ENCODE results near the gene IL17B. TPM values are rescaled to one million over a fixed set of nuclear protein-coding genes. Genes with fewer than 3 reads are reported as not detected.

The IL17B gene
- total RNA-seq, 1 experiment from 2014 or later, result not detected

GRCh38 chr5:149362541-149362940 lies 16.6 kb downstream of the IL17B start (continued):
- TF ChIP-seq ZNF532 (CRISPR knock-in tag; IDR thresholded peaks at IDR 0.05; ENCODE audit: borderline replicate concordance) (no peak), FOXP4 (CRISPR knock-in tag; IDR thresholded peaks at IDR 0.05) (no peak), OVOL2 (CRISPR knock-in tag; IDR thresholded peaks at IDR 0.05; ENCODE audit: borderline replicate concordance) (no peak), ZNF219 (CRISPR knock-in tag; IDR thresholded peaks at IDR 0.05; ENCODE audit: borderline replicate concordance) (no peak), SMAD4 (CRISPR knock-in tag; IDR thresholded peaks at IDR 0.05) (no peak), TCF7 (CRISPR knock-in tag; IDR thresholded peaks at IDR 0.05; ENCODE audit: low read depth) (no peak), FOXP1 (CRISPR knock-in tag; IDR thresholded peaks at IDR 0.05; ENCODE audit: borderline replicate concordance) (no peak)
- TF ChIP-seq, protein P1, sequence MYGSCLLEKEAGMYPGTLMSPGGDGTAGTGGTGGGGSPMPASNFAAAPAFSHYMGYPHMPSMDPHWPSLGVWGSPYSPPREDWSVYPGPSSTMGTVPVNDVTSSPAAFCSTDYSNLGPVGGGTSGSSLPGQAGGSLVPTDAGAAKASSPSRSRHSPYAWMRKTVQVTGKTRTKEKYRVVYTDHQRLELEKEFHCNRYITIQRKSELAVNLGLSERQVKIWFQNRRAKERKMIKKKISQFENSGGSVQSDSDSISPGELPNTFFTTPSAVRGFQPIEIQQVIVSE (CRISPR knock-in tag; IDR thresholded peaks at IDR 0.05; ENCODE audit: borderline replicate concordance), result no peak

DNA sequence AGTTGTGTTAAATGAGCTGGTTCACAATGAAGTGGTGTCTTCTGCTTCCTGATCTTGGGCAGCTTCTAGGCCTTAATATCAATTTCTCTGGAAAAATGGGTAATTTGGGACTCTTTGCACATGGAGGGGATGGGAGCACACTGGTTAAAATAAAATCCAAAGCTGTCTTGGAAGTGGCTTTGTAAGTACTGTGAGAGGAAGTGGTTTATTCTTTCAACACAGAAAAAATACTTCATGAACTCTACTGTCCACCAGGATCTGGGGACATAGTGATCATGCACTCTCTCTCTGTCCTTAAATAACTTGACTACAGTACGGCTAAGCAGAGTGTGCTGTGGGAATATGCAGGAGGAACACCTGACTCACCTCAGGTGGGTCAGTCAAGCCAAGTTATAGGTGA lies 18.8 kb downstream of the IL17B start:
- POLR2A ChIA-PET, result no interaction called here
- Mint-ChIP-seq H3K27me3 (ENCODE audit: low read depth) (peaks cover 3% of the 10 kb centered on the region; the same call in 1 of the 2 replicates), H3K4me1 (peaks cover 16% of the 10 kb centered on the region), H3K4me3 (no peak overlapping the region), H3K27ac (no peak overlapping the region), H3K9me3 (no peaks in the 10 kb centered on the region), H3K36me3 (peaks cover under 1% of the 10 kb centered on the region; the same call in 1 of the 2 replicates)
- DNase-seq (ENCODE audit: low spot score), result no peak
- ATAC-seq, result no peak
- TF ChIP-seq SOX15 (CRISPR knock-in tag; IDR thresholded peaks at IDR 0.05) (no peak), GRHL2 (CRISPR knock-in tag; IDR thresholded peaks at IDR 0.05; ENCODE audit: insufficient replicate concordance, severe bottlenecking) (no peak), ZNF138 (CRISPR knock-in tag; conservative IDR thresholded peaks at IDR 0.05) (no peak), USF1 (CRISPR knock-in tag; IDR thresholded peaks at IDR 0.05) (no peak), FOXJ3 (CRISPR knock-in tag; IDR thresholded peaks at IDR 0.05; ENCODE audit: borderline replicate concordance) (no peak), USF2 (CRISPR knock-in tag; IDR thresholded peaks at IDR 0.05) (no peak), ZNF512 (CRISPR knock-in tag; IDR thresholded peaks at IDR 0.05; ENCODE audit: borderline replicate concordance) (no peak), FOXP4 (CRISPR knock-in tag; IDR thresholded peaks at IDR 0.05) (no peak)
- CTCF ChIA-PET, result interaction anchor here (1.3 to 1.4 kb wide), 3 partner anchors 12 to 259 kb away, joined by 3 to 4 read pairs (median 4); no protein-coding TSS in a partner anchor
